OCI-LY7 (cell line): Measurements from ENCODE around the gene MSH3.

Source experiments
- EZH2phosphoT487 ChIP-seq: fragments of 200-600 bp; sonication (generic); IDR thresholded peaks from 2 replicates; pipeline ENCODE4 v1.6.1; 2018; ENCODE audit warnings: low read depth, borderline replicate concordance, mild to moderate bottlenecking, mixed run types, antibody characterized with exemption, low read length, moderate library complexity, mixed read lengths
- TF ChIP-seq, protein P1 (sequence below): fragments of 200-600 bp; sonication (generic); conservative IDR thresholded peaks from 2 replicates; pipeline ENCODE4 v1.5.1; 2014; ENCODE audit warnings: mild to moderate bottlenecking, antibody characterized with exemption, low read length, moderate library complexity, mixed read lengths

DNA sequence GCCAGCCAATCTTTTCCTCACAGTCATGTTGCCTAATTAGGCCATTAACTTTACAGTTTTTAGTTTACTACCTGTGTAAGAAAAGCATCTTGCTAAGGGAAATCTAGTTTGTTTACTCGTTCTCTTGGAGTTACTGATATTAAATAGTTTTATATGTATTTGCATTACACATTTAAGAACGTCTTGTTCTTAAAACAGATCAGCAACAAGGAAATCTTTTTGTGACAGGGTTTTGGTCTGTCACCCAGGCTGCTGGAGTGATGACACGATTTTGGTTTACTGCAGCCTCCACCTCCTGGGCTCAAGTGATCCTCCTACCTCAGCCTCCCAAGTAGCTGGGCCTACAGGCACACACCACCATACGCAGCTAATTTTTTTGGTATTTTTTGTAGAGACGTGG, 29.2 kb upstream of the MSH3 start:
- TF ChIP-seq, protein P1, sequence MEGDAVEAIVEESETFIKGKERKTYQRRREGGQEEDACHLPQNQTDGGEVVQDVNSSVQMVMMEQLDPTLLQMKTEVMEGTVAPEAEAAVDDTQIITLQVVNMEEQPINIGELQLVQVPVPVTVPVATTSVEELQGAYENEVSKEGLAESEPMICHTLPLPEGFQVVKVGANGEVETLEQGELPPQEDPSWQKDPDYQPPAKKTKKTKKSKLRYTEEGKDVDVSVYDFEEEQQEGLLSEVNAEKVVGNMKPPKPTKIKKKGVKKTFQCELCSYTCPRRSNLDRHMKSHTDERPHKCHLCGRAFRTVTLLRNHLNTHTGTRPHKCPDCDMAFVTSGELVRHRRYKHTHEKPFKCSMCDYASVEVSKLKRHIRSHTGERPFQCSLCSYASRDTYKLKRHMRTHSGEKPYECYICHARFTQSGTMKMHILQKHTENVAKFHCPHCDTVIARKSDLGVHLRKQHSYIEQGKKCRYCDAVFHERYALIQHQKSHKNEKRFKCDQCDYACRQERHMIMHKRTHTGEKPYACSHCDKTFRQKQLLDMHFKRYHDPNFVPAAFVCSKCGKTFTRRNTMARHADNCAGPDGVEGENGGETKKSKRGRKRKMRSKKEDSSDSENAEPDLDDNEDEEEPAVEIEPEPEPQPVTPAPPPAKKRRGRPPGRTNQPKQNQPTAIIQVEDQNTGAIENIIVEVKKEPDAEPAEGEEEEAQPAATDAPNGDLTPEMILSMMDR, result no peak
- no peak for TF ChIP-seq EZH2phosphoT487
